ENCODE measurements around the gene SEMA3B. TPM values are rescaled to one million over a fixed set of nuclear protein-coding genes. Genes with fewer than 3 reads are reported as not detected.
"Not testable (repeated sequence)": the region's sequence is repeated elsewhere in the genome, so short reads cannot be mapped to it uniquely, and the experiment has no call there.

SEMA3B gene
- total RNA-seq, 4 donors from 2014 or later = 0.70 to 8.2 (median 2.4) TPM

- H3K4me3 ChIP-seq = peak overlapping the region in 2 of 4 donors; percentile 19 to 53
- DNase-seq = no peak
- WGBS, 2 donors = 71 to 78% methylated on average over 5 to 12 of the region's 32 CpGs
- peaks cover 34 to 66% (median 38%) of the 10 kb centered on the region in 3 donors for H3K4me1 ChIP-seq
- no peaks in the 10 kb centered on the region for H3K9me3 ChIP-seq
- peak overlapping the region; percentile 44 to 94 (median 82) for H3K27ac ChIP-seq
- H3K27me3 ChIP-seq = no peaks in the 10 kb centered on the region
- peaks cover 0 to under 1% (median 0%) of the 10 kb centered on the region in 3 donors for H3K36me3 ChIP-seq
- intact Hi-C loops (cut with DNase I) = no loop called here
- TF ChIP-seq, protein P1, sequence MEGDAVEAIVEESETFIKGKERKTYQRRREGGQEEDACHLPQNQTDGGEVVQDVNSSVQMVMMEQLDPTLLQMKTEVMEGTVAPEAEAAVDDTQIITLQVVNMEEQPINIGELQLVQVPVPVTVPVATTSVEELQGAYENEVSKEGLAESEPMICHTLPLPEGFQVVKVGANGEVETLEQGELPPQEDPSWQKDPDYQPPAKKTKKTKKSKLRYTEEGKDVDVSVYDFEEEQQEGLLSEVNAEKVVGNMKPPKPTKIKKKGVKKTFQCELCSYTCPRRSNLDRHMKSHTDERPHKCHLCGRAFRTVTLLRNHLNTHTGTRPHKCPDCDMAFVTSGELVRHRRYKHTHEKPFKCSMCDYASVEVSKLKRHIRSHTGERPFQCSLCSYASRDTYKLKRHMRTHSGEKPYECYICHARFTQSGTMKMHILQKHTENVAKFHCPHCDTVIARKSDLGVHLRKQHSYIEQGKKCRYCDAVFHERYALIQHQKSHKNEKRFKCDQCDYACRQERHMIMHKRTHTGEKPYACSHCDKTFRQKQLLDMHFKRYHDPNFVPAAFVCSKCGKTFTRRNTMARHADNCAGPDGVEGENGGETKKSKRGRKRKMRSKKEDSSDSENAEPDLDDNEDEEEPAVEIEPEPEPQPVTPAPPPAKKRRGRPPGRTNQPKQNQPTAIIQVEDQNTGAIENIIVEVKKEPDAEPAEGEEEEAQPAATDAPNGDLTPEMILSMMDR (IDR thresholded peaks at IDR 0.05) = no peak
- TF ChIP-seq POLR2A (IDR thresholded peaks at IDR 0.05) = no peak
These were observed 33.4 kb downstream of the SEMA3B start for GRCh38 chr3:50302095-50303012.

DNA sequence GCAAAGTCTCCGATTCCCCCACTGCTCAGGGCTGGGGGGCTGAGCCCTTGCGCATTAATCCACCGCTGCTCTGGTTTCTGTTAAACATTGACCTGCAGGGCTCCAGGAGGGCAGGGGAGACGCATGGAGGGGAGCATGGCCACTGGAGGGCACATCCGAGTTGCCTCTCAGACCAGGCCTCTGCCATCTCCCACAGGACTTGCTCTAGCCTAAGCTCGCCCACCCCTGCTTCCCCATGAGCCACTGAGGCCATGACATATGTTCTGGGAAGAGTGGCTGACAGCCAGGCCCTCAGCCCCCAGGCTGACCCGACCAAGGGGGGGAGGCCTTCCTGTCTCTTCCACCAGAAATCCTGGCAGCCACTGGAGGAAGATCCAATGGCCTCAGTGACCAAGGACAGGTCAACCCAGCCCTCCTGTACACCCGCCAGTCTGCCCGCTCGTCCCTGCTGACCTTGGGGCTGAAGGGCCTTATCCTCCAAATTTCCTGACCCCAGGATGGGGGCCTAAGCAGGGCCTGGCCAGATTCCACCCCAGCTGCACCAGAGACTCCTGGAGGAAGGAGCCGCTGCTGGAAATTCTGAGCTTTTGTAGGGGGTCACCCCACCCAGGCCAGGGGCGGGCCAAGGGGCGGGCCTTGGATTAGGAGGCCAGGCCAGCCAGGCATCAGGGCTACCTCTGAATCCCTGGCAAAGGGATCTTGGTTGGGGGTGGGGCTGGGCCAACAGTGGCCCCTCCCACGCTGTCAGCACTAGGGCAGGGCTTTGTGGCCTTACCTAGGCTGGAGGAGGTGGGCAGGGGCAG is 34.3 kb downstream of the SEMA3B start, which contains the start of gene HYAL1:
Gene HYAL1, minus strand, starts transcription at position 562 of the 803 bp plus-strand sequence. CDS start 618 bp downstream, outside the sequence.
- WGBS, 2 donors = 62 to 82% methylated on average over 3 to 7 of the region's 14 CpGs
- no peak for DNase-seq
- H3K9me3 ChIP-seq = peaks cover 0 to under 1% (median 0%) of the 10 kb centered on the region in 3 donors
- H3K27ac ChIP-seq = peak within 1 kb of the TSS; percentile 44 to 94 (median 82)
- no peaks in the 10 kb centered on the region for H3K36me3 ChIP-seq
- intact Hi-C loops (cut with DNase I) = no loop called here
- TF ChIP-seq, protein P1 (IDR thresholded peaks at IDR 0.05) = peak in 1 of 6 experiments; percentile 25
- TF ChIP-seq POLR2A (IDR thresholded peaks at IDR 0.05) = no peak
- H3K4me1 ChIP-seq = peaks cover 30 to 58% (median 33%) of the 10 kb centered on the region in 3 donors
- peak within 1 kb of the TSS in 2 of 4 donors; percentile 19 to 53 for H3K4me3 ChIP-seq
- H3K27me3 ChIP-seq = no peaks in the 10 kb centered on the region

DNA sequence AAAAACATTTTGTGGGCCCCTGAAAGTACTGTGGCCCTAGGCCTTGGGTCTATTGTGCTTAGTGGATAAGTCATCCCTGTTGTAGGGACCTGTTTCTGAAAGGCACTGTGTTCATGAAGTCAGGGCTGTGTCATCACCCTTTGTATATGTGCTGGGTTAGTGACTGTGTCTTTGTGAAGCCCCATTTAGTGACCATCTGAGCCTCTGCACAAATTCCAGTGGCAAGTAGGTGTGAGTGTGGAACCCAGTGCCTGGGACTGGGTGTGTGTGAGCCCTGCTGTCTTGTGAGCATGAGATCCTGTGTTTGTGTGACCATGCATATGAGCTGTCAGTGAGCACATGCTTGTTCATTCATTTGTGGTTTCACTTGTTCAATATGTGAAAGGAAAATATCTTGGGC is 35.7 kb downstream of the SEMA3B start:
- DNase-seq = no peak
- Histone ChIP-seq H3K36me3 (no peaks in the 10 kb centered on the region), H3K4me3 (no peak overlapping the region), H3K9me3 (peaks cover 0 to 5% (median 0%) of the 10 kb centered on the region in 3 donors), H3K27me3 (no peaks in the 10 kb centered on the region), H3K27ac (peak overlapping the region in 1 of 4 donors; percentile 16), H3K4me1 (peaks cover 24 to 53% (median 27%) of the 10 kb centered on the region in 3 donors)
- TF ChIP-seq, protein P1 (IDR thresholded peaks at IDR 0.05) = no peak
- TF ChIP-seq POLR2A (IDR thresholded peaks at IDR 0.05) = no peak
- intact Hi-C loops (cut with DNase I) = no loop called here

GRCh38 chr3:50312041-50312440 is 43.1 kb downstream of the SEMA3B start:
- H3K27ac ChIP-seq; DNase-seq; H3K9me3 ChIP-seq; H3K27me3 ChIP-seq; H3K36me3 ChIP-seq; H3K4me3 ChIP-seq; intact Hi-C loops (cut with DNase I): not testable (repeated sequence)
- H3K4me1 ChIP-seq = peaks cover 8 to 65% (median 15%) of the 10 kb centered on the region in 3 donors
- no CpG with 5 or more reads among the region's 32 CpGs for WGBS, 2 donors

- H3K27ac ChIP-seq = peak overlapping the region; percentile 0 to 98 (median 44)
- H3K27me3 ChIP-seq = no peaks in the 10 kb centered on the region
- WGBS, 2 donors = 73 to 75% methylated on average over 1 of the region's 3 CpGs
- no peak overlapping the region for H3K4me3 ChIP-seq
- TF ChIP-seq, protein P1 (IDR thresholded peaks at IDR 0.05) = no peak
- no peak for TF ChIP-seq POLR2A (IDR thresholded peaks at IDR 0.05)
- no peak for DNase-seq
- peaks cover 0 to 30% (median 11%) of the 10 kb centered on the region in 3 donors for H3K36me3 ChIP-seq
- no peaks in the 10 kb centered on the region for H3K9me3 ChIP-seq
- peaks cover 31 to 88% (median 38%) of the 10 kb centered on the region in 3 donors for H3K4me1 ChIP-seq
- intact Hi-C loops (cut with DNase I) = no loop called here
These were observed 45.4 kb downstream of the SEMA3B start for GRCh38 chr3:50314342-50314741.
